Measurements from ENCODE around the gene FAM98B.

DNA sequence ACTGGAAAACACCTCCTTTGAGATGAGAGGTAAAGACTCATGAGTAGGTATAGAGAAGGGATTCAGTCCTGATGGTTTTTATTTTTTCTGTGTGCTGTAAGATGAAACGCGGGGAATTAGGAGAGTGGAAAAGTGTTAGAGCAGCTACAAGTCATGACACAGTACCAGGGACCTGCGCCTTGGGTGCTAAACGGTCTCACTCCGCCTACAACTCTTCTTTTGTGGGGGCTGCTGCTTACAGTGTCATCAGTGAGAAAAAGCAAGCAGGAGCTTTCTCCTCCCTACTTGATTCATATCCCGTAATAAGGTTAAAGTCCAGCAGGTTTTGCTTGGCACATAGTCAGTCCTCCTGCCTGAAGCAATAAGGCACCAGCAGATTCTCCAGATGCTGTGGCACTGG lies 71.6 kb downstream of the FAM98B start:
- TF ChIP-seq ELF1 (CRISPR knock-in tag; IDR thresholded peaks at IDR 0.05) (no peak), CREB3 (CRISPR knock-in tag; IDR thresholded peaks at IDR 0.05) (no peak), ZNF317 (CRISPR knock-in tag; IDR thresholded peaks at IDR 0.05) (no peak), NFE2 (CRISPR knock-in tag; IDR thresholded peaks at IDR 0.05) (no peak), KLF9 (CRISPR knock-in tag; IDR thresholded peaks at IDR 0.05; ENCODE audit: low read depth) (no peak), ZNF274 (CRISPR knock-in tag; IDR thresholded peaks at IDR 0.05) (no peak), CTCF (CRISPR knock-in tag; IDR thresholded peaks at IDR 0.05) (no peak), SNAPC2 (CRISPR knock-in tag; IDR thresholded peaks at IDR 0.05) (no peak), SIN3A (IDR thresholded peaks at IDR 0.05; ENCODE audit: borderline replicate concordance, low read depth, low read length) (no peak), CHCHD3 (CRISPR knock-in tag; IDR thresholded peaks at IDR 0.05) (no peak), ZSCAN25 (CRISPR knock-in tag; IDR thresholded peaks at IDR 0.05) (no peak)
